Ascending aorta (tissue), 2 donors: ENCODE results near the gene KIAA0319L. TPM values are rescaled to one million over a fixed set of nuclear protein-coding genes. Genes with fewer than 3 reads are reported as not detected.

ENCODE experiments used
- DNase-seq, 2 donors: peaks; one replicate each; pipeline ENCODE4 v3.0.0-alpha.2; 2019; ENCODE audit warnings: low spot score in 2 of 2
- H3K27ac ChIP-seq, 2 donors: fragments of 200-600 bp; sonication (generic); one replicate each; pipeline ENCODE4 v1.5.1; 2016 to 2017; ENCODE audit warnings: mild to moderate bottlenecking in 1 of 2
- H3K27me3 ChIP-seq: fragments of 200-600 bp; sonication (generic); one replicate; pipeline ENCODE4 v1.5.1; 2017
- H3K36me3 ChIP-seq, 2 donors: fragments of 200-600 bp; sonication (generic); one replicate each; pipeline ENCODE4 v1.5.1; 2016
- H3K4me1 ChIP-seq, 2 donors: fragments of 200-600 bp; sonication (generic); one replicate each; pipeline ENCODE4 v1.5.1; 2016 to 2017; ENCODE audit warnings: mild to moderate bottlenecking in 1 of 2
- H3K4me3 ChIP-seq, 2 donors: fragments of 200-600 bp; sonication (generic); one replicate each; pipeline ENCODE4 v1.5.1; 2016 to 2017; ENCODE audit warnings: mild to moderate bottlenecking in 1 of 2
- H3K9me3 ChIP-seq, 2 donors: fragments of 200-600 bp; sonication (generic); one replicate each; pipeline ENCODE4 v1.5.1; 2016
- CTCF ChIP-seq, 3 experiments: fragments of 200-600 bp in 2 of 3; fragments of 450-650 bp in 1 of 3; sonication (generic) in 2 of 3; IDR thresholded peaks; one replicate each; pipeline ENCODE4 v1.5.1; 2016 to 2019; ENCODE audit warnings: antibody characterized with exemption in 3 of 3, mild to moderate bottlenecking in 1 of 3, moderate library complexity in 1 of 3
- intact Hi-C: fragments of 100-400 bp; cut with DNase I; formaldehyde crosslinking; loops from one replicate; pipeline ENCODE4 v1.15.1; 2023
- total RNA-seq: library from RNA; depleted of rRNA; stranded (reverse); fragments of >200 nt; gene quantifications from one replicate; pipeline ENCODE4 v1.1.0, GENCODE V29; 2016

Gene KIAA0319L
- total RNA-seq, 1 donor from 2014 or later, result 44.9 TPM

GRCh38 chr1:35564037-35564883 is 7.1 kb upstream of the KIAA0319L start:
- H3K36me3 ChIP-seq, result peaks cover 10 to 38% of the 10 kb centered on the region in 2 donors

GRCh38 chr1:35563166-35563565 is 6.0 kb upstream of the KIAA0319L start:
- H3K4me3 ChIP-seq, result no peak overlapping the region
- no peaks in the 10 kb centered on the region for H3K9me3 ChIP-seq
- H3K36me3 ChIP-seq, result peaks cover 10 to 38% of the 10 kb centered on the region in 2 donors
- H3K27ac ChIP-seq, result no peak overlapping the region
- intact Hi-C loops, result no loop called here
- TF ChIP-seq CTCF (IDR thresholded peaks at IDR 0.05), result no peak
- H3K27me3 ChIP-seq, result no peaks in the 10 kb centered on the region
- DNase-seq, result no peak
- peaks cover 2 to 22% of the 10 kb centered on the region in 2 donors for H3K4me1 ChIP-seq

More at GRCh38 chr1:35564037-35564883, 7.1 kb upstream of the KIAA0319L start:
- peak in 1 of 2 donors; percentile 83 for DNase-seq
- Histone ChIP-seq H3K4me1 (peaks cover 2 to 16% of the 10 kb centered on the region in 2 donors), H3K27me3 (no peaks in the 10 kb centered on the region), H3K9me3 (no peaks in the 10 kb centered on the region), H3K27ac (no peak overlapping the region), H3K4me3 (no peak overlapping the region)
- intact Hi-C loops, result loop anchor here (1.0 kb wide), 1 partner anchor 113 kb away; no protein-coding TSS in a partner anchor
- TF ChIP-seq CTCF (IDR thresholded peaks at IDR 0.05), result peak; percentile 38 to 77 (median 69)

- no peaks in the 10 kb centered on the region for H3K9me3 ChIP-seq
- H3K4me3 ChIP-seq, result no peak overlapping the region
- no peak overlapping the region for H3K27ac ChIP-seq
- intact Hi-C loops, result no loop called here
- TF ChIP-seq CTCF (IDR thresholded peaks at IDR 0.05), result no peak
- H3K36me3 ChIP-seq, result peaks cover 10 to 38% of the 10 kb centered on the region in 2 donors
- peaks cover 2 to 23% of the 10 kb centered on the region in 2 donors for H3K4me1 ChIP-seq
- no peak for DNase-seq
- no peaks in the 10 kb centered on the region for H3K27me3 ChIP-seq
Measured at GRCh38 chr1:35561972-35562680, 4.9 kb upstream of the KIAA0319L start.

GRCh38 chr1:35561297-35561971 is 4.2 kb upstream of the KIAA0319L start:
- H3K27ac ChIP-seq, result peak overlapping the region in 1 of 2 donors; percentile 9
- peaks cover 2 to 26% of the 10 kb centered on the region in 2 donors for H3K4me1 ChIP-seq
- H3K36me3 ChIP-seq, result peaks cover 10 to 38% of the 10 kb centered on the region in 2 donors
- DNase-seq, result no peak
- no peaks in the 10 kb centered on the region for H3K9me3 ChIP-seq
- H3K4me3 ChIP-seq, result peak overlapping the region in 1 of 2 donors; percentile 39
- no peaks in the 10 kb centered on the region for H3K27me3 ChIP-seq
- no peak for TF ChIP-seq CTCF (IDR thresholded peaks at IDR 0.05)
- intact Hi-C loops, result no loop called here
